CD4-positive, alpha-beta T cell treated with Interleukin-10 for 1 hour (primary cell): ENCODE data around the gene PID1.

Source experiments
- DNase-seq: peaks from one replicate; pipeline ENCODE4 v3.0.0-alpha.2; 2020

Gene PID1

DNA sequence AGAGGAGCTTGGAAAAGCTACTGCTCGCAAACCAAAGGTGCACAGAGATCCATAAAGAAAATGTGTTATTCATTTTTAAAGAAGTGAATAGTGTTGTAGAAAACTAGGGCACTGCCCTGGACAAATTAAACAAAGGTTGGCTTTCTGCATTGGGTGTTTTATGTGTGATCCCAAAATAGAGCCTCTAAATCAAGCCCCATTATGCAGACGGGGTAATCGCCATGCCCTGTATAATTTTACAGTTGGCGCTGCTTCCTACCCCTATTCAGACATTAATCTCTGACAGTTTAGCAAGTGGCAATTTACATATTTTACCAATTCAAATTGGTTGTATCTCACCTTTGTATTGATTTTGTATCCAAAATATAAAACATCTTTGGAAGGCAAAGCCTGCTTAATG lies 109.1 kb downstream of the PID1 start:
- DNase-seq, result no peak

GRCh38 chr2:229160984-229161383 lies 110.1 kb downstream of the PID1 start:
- no peak for DNase-seq

DNA sequence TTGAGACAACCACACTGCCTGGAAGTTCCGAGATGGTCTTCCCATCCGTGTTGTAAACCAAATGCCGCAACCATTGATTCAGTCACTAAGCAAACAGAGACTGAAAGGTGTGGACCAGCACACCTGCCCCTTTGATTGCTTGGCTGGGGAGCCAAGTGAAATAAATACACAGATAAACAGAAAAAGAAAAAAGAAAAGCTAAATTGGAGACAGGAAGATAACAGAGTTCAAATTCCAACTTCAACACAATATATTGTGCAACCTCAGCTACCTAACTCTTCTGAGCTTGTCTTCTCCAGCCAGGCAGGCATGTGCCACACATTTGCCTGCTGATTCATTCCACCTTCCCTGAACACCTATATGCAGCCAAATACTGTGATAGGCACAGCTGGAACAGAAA lies 110.9 kb downstream of the PID1 start:
- no peak for DNase-seq

- DNase-seq, result no peak
These were observed 111.7 kb downstream of the PID1 start for GRCh38 chr2:229159405-229159804.

GRCh38 chr2:229154381-229154780 lies 116.7 kb downstream of the PID1 start:
- no peak for DNase-seq

- DNase-seq, result no peak
These were observed 117.1 kb downstream of the PID1 start for GRCh38 chr2:229153951-229154350.

- no peak for DNase-seq
These were observed 117.8 kb downstream of the PID1 start for GRCh38 chr2:229153267-229153666.

DNA sequence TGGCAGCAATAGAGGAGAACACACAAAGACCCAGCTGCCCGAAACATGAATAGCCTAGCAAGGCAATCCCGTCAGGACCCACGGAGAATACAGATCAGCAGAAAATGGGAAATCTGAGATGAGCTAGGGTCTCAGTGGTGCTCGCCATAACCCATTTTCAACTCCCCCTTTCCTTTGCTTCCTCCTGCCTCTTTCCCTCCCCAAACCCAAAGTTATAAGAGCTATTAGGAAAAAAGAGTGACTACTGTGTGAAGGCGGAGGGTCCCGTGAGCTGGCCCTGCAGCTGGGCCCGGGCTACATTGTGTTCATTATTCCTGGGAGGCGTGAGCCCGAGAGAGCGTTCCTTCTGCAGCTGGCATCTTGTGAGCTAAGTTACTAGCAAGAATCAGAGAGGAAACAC lies 118.4 kb downstream of the PID1 start:
- no peak for DNase-seq

DNA sequence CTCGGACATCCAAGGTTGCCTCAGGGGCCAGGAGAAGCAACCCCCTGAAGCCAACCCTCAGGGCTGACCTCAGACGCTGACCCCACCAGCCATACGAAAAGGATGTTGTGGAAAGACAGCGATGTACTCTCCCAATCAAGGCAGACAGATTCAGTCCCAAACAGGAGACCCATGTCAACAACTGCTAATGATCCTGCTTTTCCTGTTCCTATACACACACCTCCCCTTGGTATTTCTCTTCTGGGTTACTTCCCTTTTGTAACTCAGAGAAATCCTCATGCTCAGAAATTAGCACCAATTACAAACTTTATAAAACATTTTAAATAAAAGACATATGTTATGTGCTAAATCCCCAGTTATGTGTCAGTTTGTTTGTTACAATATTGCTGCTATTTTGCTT lies 120.8 kb downstream of the PID1 start:
- no peak for DNase-seq

- no peak for DNase-seq
These were observed 129.6 kb downstream of the PID1 start for GRCh38 chr2:229141424-229142025.

GRCh38 chr2:229137639-229138038 lies 133.4 kb downstream of the PID1 start:
- no peak for DNase-seq

DNA sequence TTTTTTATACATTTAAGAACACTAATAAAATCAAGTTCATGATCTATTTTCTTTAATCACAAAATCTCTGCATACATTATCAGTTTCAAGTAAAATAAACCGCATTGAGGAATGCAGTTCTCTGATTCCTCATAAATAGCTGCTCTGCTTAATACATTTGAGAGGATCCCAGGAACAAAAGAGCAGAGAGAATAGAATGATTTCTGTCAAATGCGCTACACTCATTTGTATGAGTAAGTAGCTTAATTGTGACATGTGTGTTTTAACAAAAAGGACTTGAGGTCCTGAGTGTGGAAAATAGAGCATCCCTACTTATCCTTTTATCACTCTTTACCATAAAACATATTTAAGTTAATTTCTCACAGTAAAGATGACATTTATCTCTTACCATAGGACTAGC lies 134.0 kb downstream of the PID1 start:
- DNase-seq, result no peak

GRCh38 chr2:229133155-229133772 lies 137.8 kb downstream of the PID1 start:
- no peak for DNase-seq

- DNase-seq, result no peak
These were observed 138.9 kb downstream of the PID1 start for GRCh38 chr2:229132236-229132635.

GRCh38 chr2:229130522-229130921 lies 140.6 kb downstream of the PID1 start:
- no peak for DNase-seq

- DNase-seq, result no peak
These were observed 141.2 kb downstream of the PID1 start for GRCh38 chr2:229129738-229130371.

- DNase-seq, result no peak
These were observed 143.6 kb downstream of the PID1 start for GRCh38 chr2:229127471-229127870.

DNA sequence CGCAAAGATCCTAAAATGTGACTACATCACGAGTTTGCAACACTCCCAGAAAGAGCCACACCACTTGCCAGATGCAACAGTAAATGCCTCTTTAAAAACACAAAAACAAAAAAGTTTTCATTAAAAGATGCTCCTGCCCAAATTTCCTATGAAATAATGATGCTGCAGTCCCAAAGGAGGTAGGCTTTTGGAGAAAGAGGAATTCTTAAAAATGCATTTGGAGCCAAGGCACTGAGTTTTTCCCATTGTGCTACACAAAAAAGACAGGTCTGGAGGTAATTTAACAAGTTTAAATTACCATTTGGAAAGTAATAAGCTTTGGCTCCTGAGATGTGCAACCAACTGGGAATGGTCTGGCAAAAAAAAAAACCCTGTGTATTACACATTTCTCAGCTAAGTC lies 145.0 kb downstream of the PID1 start:
- DNase-seq, result no peak

DNA sequence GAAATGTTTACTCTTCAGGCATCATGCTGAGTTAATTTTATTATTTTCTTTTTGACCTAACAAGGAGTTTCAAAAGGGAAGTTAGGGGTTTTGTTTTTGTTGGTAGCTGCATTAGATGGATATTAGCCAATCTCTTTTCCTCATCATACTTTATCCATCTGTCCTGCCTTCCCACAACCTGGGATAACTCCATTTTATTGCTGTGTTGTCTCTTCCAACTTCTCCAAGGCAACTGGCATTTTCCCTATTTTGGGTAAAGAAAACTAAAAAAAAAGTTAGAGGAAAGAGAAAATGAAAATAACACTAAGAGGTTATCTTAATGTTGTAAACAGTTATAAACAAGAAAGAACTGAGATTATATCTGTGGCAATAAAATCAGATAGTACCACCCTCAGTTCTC lies 147.0 kb downstream of the PID1 start:
- no peak for DNase-seq

DNA sequence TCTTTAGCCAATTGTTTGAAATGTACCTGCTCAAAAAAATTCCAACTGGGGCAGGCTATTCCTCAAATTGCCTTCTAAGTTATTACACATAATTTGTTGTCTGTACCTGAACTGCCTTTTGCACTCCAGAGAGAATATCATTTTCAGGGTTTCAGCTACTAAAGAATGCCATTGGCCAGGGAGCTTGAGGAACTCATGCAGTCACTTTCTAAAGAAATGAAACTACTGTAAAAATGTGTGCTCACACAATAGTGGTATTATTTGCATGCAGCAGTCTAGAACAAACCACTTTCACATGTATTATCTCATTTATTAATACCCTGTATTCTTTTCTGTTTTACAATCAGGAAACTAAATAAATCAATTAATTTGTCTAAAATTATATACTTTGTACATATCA lies 152.2 kb downstream of the PID1 start:
- no peak for DNase-seq

DNA sequence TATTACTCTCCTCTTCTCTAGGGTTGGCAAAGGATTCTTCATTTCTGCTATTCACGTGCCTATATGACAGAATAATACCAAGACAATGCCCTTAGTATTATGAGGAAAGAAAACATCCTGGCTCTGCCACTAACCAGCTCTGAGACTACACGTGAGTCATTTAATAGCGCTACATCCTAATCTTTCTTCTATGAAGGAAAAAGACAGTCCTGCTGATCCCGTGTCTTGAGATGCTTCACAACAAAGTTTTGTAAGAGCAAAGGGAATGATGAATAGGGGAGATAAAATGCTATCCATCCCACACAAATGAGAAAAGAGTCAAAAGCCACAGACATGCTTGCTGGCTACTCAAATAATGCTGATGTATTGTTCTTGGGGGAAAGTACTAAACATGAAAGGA lies 152.8 kb downstream of the PID1 start:
- DNase-seq, result no peak

GRCh38 chr2:229111744-229112143 lies 159.3 kb downstream of the PID1 start:
- DNase-seq, result no peak

DNA sequence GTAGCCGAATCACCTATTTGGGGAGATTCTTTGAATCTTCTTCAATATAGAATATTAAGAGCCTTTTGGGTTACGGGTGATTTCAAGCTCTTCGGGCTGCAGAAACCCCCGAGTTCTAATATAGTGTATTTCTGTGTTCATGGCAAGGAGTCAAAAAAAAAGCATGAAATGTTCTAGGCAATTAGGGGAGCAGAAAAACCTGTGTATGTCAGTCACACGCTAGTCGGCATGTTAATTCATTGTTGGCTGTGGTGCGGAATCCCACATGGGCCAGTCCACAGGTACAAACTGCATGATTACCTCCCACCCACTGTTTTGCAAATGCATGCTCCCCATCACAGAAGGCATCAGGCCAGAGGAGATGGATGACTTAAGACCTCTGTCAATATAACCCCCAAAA lies 161.9 kb downstream of the PID1 start:
- DNase-seq, result no peak

DNA sequence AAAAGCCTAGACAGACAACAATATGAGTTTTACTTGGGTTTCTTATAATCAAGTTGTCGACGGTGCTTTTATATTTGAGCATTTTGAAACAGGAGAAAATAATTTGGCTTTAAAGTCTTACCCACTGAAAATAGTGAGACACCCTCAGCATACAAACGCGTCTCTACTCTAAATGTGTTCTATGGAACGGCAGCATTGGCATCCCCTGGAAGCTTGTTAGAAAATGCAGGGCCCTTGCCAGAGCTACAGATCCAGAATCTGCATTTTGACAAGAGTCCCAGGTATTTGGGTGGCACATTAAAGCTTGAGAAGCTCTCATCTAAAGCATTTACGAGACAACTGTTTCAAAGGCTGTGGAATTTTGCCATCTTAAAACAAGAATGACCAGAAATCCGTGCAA lies 163.5 kb downstream of the PID1 start:
- no peak for DNase-seq

GRCh38 chr2:229104974-229105387 lies 166.1 kb downstream of the PID1 start:
- no peak for DNase-seq
